ENCODE data around the gene DPP4.
"Not testable (repeated sequence)": the region's sequence is repeated elsewhere in the genome, so short reads cannot be mapped to it uniquely, and the experiment has no call there.

The DPP4 gene

GRCh38 chr2:162057426-162057825 is 16.6 kb downstream of the DPP4 start:
- DNase-seq (ENCODE audit: low read depth) = no peak

DNA sequence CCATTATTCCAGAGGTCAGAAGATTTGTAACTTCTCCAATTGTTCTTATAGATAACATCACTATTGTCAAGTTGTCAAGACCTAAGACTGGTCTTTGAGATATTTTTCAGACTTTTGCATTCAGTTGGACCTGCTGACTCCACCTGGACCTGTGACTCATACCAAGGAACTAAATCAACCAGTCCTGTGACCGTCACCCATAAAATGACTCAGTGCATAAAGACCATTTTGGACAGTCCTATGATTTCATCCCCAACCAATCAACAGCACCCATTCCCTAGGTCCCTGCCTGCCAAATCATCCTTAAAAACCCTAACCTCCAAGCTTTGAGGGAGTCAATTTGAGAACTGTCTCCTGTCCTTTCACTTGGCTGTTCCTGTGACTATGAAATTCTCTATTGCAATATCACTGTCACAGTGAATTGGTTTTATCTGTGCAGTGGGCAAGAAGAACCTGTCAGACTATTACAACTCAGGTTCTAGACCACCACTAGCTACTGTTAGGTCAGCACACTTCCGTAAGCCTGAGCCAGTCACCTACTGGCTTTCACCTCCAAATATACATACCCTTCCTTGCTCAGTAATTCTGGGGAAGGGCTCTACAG is 17.1 kb downstream of the DPP4 start:
- no peak for DNase-seq (ENCODE audit: low read depth)

- DNase-seq (ENCODE audit: low read depth) = no peak
Measured at GRCh38 chr2:162053808-162054155, 20.2 kb downstream of the DPP4 start.

DNA sequence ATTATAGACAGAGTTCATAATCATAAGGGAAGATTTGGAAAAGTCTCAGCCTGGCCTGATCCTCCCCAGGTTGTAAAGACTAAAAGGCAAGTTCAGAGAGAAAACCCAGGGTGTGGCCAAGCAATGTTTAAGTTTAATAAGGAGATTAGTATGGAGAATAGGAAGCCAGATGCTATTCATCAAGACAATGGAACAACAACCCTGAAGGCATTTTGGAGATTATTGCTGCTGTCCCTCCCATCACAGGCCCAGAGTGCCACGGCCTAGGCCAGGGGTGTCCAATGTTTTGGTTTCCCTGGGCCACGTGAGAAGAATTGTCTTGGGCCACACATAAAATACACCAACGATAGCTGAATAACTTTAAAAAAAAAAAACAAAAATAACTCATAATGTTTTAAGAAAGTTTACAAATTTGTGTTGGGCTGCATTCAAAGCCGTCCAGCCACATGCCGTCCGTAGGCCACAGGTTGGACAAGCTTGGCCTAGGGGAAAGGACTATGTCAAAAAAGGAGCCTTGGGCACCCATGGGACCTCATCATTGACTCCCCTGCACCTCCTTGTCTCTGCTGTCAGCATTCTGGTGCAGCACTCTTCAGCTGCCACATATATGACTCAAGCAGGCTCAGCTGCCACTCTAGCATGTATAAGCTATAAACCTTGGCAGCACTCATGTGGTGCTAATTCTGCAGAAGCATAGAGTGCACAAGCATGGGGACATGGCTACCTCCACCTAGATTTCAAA is 20.8 kb downstream of the DPP4 start:
- no peak for DNase-seq (ENCODE audit: low read depth)

DNA sequence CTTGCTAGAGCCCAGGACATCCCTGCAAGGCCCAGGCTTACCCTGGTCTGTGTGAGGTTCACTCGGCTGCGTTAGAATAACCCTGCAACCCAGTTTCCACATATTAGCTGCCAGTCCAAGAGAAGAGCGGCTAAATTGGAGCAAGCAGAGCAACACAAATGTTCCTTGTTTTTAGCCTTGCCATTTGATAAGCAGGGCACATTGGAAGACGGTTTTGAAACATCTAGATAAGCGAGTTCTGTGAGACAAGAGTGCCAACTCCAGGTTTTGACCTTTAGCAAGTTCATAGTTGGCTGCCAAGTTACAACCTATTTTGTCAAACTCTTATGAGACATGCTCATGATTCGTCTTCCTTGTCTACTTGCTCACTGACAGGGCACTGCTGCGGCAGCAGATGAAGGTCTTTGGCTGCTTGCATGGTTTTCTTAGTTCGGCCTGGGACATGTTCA is 23.5 kb downstream of the DPP4 start:
- DNase-seq (ENCODE audit: low read depth) = no peak

GRCh38 chr2:162049089-162049488 is 24.9 kb downstream of the DPP4 start:
- DNase-seq (ENCODE audit: low read depth) = not testable (repeated sequence)

DNA sequence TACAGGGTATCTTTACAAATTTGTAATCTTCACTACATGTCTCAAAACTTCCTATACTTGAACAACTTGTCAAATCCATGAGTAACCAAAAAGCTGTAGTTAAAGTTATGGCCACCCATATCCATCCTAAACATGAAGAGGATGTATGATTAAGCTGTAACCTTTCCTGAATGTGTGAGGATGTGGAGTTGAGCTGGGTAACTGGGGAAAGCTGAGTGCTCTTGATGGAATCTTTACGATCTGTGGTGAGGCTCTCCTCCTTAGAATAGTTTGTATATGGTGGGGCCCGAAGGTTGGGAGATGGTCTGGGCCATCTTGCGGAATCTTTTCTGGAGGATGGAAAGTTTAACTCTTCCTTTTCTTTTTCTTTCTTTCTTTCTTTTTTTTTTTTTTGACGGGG is 29.4 kb downstream of the DPP4 start:
- no peak for DNase-seq (ENCODE audit: low read depth)

DNA sequence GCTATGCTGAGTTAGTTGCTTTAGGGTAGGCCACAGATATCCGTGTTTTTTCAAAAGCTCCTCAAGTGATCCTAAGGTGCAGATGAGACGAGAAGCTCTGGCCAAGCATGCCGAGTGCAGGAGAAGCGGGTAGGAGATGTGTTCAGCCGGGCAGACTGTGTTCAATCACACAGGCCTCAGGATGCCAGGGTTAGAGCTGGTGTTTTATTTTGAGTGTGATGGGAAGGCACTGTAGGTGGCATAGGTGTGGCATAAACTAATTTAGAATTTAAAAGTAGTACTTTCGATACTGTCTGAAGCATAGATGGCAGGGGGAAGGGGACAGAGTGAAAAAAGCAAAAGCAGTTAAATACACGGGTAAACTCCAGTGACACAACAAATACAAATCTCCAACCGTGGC is 30.9 kb downstream of the DPP4 start:
- DNase-seq (ENCODE audit: low read depth) = no peak

DNA sequence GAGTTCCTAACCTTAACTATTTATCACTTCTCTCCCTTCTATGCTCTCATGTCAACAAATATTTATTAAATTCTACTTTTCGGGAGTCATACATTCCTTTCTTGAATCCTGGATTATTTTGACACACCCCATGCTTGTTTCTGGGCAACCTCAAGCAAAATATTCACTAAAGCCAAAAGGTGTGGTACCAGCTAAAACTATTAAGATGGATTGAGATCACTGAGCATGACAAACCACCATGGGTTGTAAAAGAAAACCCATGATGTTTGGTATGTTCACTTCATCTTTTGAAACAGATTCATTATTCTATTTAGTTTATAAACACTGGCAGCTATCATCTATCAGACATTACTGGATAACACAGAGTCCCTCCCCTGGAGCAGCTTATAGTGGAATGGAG is 32.5 kb downstream of the DPP4 start:
- no peak for DNase-seq (ENCODE audit: low read depth)

- DNase-seq (ENCODE audit: low read depth) = no peak
Measured at GRCh38 chr2:162038725-162039124, 35.3 kb downstream of the DPP4 start.

- DNase-seq (ENCODE audit: low read depth) = no peak
Measured at GRCh38 chr2:162037886-162038285, 36.1 kb downstream of the DPP4 start.

DNA sequence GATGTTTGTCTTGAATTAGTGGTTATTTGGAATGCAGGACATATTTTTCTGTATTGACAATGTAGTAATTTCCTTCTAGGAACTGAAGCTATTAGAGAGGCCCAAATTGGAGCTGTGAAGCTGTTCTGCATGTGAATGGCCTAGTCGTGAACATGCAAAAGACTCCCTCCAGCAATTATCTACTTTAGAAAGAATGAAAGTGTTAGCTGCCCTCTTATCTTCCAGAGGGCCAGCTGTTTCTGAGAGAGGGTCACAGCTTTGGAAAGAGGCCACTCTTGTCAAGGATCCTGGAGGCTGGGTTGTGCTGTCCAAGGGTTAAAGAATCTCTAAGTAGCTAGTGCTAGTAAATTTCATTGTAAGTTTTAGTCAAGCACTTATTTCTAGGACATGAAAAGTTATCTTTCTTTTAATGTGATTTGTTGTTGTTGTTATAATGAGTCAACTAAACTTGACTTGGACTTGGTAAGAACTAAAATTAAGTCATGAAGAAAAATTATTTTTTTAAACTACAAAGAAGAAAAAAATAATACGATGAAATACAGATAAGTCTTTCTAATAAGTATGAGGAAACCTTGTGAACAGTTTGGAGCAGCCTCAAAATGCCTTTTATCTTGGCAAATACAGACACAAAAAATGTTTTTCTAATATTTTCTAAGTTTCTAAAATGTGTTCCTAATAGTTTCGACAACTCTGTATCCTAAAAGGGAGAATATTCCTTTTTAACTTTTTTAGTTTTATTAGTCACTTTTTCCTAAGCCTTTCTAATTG is 36.8 kb downstream of the DPP4 start:
- DNase-seq (ENCODE audit: low read depth) = no peak

DNA sequence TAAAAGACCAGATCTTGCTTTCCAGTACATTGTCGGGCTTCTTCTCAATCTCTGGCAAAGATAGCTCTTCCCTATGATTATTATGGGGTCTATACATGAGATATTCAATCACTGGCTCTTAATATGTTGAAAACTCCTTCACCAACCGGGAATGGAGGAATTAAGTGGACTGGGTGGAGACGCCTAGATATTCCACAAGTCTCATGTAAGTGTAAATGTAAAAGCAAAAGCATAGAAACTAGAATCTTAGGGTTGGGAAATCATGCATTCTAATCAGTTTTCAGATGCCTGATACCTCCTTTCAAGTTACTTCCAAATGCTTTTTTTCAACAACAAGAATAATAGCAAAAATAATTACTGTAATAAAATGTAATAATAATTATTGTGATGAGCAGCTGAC is 38.0 kb downstream of the DPP4 start:
- DNase-seq (ENCODE audit: low read depth) = no peak

DNA sequence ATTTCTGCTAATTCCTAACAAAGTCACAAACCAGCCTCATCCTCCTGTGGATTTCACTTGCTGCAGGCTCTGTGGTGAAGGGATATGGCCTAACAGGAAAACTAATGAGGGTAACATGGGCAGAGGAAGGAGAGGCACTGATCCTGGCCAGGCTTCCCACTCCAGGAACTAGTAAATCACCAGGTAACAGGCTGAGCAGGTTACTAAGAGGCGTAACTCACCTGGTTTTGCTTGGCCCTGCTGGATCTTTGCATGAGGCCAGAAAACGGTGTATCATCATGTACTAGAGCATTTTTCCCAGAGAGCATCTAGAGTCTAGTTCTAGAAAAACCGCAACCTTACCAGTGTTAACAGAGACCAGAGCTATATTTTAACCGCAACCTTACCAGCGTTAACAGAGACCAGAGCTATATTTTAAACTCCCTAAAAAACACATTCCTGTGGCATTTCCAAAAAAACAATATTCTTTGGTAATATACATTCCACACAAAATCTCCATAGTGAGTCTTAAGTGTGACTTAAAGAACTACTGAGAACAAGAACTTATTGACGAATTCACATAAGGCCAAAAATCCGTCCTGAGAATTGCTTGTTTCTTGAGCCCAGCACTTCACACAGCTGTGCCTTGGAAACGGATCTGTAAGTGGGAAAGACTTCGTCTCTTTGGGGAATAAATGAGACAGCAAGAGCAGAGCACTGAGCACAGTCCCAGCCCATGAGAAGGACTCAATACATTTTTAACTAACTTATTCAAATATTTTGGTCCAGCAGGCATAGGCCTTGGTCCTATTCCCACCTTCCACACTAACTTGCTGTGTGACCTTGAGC is 43.4 kb downstream of the DPP4 start:
- no peak for DNase-seq (ENCODE audit: low read depth)

- no peak for DNase-seq (ENCODE audit: low read depth)
Measured at GRCh38 chr2:162029287-162029901, 44.6 kb downstream of the DPP4 start.

DNA sequence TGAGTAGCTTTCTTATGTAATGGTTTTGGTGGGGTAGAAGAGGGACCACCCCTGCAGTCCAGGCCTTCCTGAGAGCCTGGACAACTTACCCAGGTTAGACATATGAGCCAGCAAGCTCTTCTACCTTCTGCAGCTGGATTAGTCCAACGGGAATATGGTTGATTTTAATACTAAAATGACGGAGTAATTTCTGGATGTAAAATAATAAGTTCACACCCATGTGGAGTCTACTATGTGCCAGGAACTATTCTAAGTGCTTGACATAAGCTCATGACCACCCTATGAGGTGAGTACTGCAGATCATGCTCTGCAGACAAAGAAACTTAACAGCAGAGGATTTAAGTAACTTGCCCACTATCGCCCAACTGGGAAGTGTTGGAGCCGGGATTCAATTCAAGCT is 45.5 kb downstream of the DPP4 start:
- DNase-seq (ENCODE audit: low read depth) = no peak

- no peak for DNase-seq (ENCODE audit: low read depth)
Measured at GRCh38 chr2:162025121-162025911, 48.7 kb downstream of the DPP4 start.

GRCh38 chr2:162022290-162022945 is 51.6 kb downstream of the DPP4 start:
- no peak for DNase-seq (ENCODE audit: low read depth)

DNA sequence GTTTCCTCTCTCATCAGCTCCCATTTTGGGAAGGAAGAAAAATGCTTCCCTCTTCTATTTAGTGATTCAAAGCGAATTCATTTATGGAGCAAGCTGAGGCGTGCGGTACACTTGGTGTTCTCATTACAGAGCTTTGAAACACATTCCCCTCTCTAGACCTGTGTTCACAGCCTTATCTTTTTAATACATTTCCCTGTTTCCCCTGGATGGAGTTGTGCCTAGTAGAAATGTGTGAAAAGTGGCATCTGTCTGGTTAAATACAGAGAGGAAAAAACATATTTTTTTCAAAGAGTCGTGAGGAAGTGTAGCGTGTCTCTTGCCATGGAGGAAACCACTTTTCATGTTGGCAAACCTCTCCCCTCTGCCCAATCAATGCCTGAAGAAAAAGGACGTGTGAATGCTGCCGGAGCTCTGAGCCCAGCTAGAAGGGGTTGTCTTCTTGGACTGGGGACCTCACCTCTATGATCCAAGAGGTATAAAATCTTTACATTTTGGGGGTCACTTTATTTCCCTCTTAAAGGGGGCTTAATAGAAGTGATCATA is 52.4 kb downstream of the DPP4 start:
- no peak for DNase-seq (ENCODE audit: low read depth)

GRCh38 chr2:162018530-162018929 is 55.5 kb downstream of the DPP4 start:
- no peak for DNase-seq (ENCODE audit: low read depth)

All from T-helper 22 cell (primary cell).